ENCODE measurements around the gene TTL.
"Not testable (repeated sequence)": the region's sequence is repeated elsewhere in the genome, so short reads cannot be mapped to it uniquely, and the experiment has no call there.

The TTL gene

DNA sequence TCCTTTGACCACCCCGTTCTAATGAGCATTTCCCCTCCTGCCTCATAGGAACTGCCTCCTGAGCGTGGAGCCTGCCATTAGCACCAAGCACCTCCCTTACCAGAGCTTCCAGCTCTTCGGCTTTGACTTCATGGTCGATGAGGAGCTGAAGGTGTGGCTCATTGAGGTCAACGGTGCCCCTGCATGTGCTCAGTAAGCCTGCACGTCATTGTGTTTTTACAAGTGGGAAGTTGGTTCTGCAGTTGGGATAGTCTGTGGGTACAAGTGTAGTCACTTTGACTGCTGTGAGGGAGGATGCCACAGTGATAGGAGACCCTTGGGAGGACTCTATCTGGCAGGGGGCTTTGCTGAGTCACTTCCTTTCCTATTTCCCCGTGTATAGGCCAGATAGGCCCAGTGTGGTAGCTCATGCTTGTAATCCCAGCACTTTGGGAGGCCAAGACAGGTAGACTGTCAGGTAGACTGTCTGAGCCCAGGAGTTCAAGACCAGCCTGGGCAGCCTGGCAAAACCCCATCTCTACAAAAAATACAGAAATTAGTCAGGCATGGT is 38.4 kb downstream of the TTL start:
- no peak for DNase-seq (ENCODE audit: low spot score)

DNA sequence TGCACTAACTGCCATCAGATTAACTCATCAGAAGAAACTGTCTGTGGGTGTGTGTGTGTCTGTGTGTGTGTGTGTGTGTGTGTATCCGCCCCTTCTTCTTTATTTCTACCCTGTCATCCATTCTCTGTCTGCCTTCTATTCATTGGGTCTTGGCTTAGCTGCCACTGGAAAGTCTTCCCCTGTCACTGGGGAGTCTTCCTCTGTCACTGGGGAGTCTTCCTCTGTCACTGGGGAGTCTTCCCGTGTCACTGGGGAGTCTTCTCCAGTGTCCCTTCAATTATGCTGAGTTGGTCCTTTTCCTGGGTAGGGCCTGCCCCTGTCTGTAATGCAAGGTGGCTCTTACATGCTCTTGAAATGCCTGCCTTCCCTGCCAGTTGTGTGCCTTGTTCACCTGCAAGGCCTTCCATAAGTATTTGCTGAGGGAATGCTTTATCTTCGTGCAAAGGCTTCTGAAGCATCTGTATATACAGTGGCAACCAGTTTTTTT is 41.4 kb downstream of the TTL start:
- DNase-seq (ENCODE audit: low spot score): no peak

DNA sequence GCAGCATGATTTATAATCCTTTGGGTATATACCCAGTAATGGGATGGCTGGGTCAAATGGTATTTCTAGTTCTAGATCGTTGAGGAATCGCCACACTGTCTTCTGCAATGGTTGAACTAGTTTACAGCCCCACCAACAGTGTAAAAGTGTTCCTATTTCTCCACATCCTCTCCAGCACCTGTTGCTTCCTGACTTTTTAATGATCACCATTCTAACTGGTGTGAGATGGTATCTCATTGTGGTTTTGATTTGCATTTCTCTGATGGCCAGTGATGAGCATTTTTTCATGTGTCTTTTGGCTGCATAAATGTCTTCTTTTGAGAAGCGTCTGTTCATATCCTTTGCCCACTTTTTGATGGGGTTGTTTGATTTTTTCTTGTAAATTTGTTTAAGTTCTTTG is 42.3 kb downstream of the TTL start:
- DNase-seq (ENCODE audit: low spot score): not testable (repeated sequence)

DNA sequence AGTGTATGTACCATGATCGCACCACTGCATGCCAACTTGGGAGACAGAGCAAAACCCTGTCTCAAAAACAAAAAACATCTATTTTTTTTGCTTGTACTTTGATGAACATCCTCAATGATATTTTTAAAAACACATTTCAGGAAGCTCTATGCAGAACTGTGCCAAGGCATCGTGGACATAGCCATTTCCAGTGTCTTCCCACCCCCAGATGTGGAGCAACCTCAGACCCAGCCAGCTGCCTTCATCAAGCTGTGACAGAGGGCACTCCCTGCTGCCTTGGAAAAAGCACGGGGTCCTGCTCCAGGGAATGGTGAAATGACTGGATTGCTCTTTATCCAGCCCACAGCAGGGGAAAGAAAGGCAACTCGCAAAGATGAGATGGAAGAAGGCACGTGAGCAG is 46.6 kb downstream of the TTL start:
- no peak for DNase-seq (ENCODE audit: low spot score)

DNA sequence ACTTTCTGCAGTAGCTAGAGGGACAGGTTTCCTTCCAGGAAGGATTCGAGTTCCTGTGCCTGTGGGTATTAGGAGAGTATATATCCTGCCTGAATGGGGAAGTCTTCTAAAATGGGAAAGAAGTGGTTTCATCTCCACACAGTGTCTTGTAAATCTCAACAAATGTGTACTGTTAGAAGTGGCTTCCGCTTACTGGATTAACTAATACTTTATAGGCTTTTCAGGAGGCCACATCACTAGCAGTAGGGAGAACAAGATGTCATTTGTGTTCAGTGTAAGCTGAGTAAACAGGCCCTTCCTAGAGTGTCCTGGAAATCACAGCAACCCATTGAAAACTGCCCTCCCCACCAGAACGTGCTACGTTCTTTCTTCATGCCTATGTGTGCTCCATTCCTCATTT is 47.8 kb downstream of the TTL start:
- no peak for DNase-seq (ENCODE audit: low spot score)

DNA sequence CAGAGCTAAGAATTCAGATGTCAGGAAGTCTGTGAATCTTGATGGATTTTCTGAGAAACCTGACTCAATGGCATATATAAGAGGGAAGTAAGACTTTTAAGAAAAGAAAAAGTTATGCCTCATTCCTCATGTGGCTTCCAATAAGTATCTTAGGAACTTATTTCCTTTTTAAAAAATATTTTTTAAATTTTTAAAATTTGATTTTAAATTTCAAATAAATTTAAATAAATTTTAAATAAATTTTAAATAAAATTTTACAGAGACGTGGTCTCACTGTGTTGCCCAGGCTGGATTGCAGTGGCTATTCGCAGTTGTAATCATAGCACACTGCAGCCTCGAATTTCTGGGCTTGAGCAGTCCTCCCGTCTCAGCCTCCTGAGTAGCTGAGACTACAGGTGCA is 48.8 kb downstream of the TTL start:
- DNase-seq (ENCODE audit: low spot score): no peak

DNA sequence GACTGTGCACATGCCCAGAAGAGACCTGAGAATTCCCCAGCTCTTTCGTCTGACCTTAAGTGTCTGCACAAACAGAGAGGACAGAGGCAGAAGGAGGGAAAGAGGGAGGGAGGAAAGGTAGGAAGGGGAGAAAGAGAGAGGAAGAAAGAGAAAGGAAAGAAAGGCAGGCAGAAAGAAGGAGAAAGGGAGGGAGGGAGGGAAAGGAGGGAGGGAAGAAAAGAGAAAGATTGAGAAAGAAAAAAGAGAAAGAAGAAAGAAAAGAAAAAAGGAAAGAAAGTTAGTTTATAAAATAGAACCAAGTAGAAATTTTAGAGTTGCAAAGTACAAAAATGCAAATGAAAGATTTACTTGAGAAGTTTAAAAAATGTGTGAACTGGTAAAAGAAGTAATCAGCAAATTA is 52.9 kb downstream of the TTL start:
- DNase-seq (ENCODE audit: low spot score): no peak

DNA sequence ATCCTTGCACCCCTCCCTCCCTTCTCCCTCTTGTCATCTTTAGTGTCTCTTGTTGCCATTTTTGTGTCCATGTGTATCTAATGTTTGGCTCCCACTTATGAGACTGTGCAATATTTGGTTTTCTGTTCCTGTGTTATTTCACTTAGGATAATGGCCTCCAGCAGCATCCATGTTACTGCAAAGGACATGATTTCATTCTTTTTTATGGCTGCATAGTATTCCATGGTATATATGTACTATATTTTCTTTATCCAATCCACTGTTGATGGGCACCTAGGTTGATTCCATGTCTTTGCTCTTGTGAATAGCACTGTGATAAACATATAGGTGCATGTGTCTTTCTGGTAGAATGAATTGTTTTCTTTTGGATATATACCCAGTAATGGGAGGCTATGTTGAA is 54.7 kb downstream of the TTL start:
- not testable (repeated sequence) for DNase-seq (ENCODE audit: low spot score)

DNA sequence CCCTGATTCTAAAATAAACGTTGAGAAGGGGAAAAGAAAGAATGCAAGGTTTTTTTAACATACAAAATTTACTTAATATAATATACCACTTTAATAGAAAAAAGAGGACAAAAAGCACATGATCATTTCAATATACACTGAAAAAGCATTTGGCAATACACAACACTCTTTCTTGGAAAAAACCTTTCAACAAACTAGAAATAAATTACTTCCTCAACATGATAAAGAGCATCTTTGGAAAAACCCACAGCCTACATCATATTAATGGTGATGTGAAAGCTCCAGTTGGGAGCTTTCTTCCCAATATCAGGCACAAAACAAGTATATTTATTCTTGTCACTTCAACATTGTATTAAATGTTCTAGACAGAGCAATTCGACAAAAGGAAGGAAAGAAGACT is 57.4 kb downstream of the TTL start:
- DNase-seq (ENCODE audit: low spot score): no peak

DNA sequence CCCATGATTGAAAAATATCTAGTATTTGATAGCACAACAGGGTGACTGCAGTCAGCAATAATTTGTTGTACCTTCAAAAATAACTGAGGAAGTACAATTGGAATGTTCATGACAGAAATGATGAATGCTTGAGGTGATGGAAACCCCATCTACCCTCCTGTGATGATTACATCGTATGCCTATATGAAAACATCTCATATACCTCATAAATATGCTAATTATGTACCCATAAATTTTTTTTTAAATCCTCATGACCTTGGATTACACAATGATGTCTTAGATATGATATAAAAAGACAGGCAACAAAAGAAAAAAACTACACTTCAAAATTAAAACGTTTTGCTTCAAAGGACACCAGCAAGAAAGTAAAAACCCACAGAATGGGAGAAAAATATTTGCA is 59.0 kb downstream of the TTL start:
- DNase-seq (ENCODE audit: low spot score): no peak

DNA sequence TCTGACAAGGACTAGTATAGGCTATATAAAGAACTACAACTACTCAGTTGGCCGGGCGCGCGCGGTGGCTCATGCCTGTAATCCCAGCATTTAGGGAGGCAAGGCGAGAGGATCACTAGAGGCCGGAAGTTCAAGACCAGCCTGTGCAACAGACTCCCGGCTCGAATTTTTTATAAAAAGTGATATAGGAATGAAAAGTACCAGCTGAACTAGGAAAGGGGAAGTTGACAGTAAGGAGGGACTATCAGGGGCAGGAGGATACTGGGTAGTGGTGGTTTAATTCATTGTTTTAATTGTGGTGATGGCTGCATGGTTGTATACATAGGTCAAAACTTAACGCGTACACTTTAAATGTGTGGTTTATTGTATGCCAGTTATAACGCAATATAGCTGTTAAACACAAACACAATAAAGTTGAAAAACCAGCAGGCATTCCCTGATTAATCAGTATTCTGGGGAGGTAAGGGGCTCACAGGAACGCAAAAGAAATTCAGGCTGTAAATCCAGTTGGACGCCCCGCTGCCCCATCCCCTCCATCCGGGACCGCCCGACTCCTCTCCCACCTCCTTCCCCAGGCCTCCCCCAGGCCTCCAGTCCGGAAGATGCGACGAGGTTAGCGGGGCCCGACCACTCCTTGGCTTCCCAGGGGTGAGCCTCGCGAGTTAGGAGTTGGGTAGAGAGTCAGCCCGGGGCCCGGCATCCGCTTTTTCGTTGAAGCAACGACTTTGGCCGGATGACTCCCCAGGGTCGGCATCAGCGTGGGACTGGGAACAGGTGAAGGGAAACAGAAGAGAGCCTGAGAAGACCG is 59.6 kb downstream of the TTL start:
- peak; percentile 85 for DNase-seq (ENCODE audit: low spot score)

DNA sequence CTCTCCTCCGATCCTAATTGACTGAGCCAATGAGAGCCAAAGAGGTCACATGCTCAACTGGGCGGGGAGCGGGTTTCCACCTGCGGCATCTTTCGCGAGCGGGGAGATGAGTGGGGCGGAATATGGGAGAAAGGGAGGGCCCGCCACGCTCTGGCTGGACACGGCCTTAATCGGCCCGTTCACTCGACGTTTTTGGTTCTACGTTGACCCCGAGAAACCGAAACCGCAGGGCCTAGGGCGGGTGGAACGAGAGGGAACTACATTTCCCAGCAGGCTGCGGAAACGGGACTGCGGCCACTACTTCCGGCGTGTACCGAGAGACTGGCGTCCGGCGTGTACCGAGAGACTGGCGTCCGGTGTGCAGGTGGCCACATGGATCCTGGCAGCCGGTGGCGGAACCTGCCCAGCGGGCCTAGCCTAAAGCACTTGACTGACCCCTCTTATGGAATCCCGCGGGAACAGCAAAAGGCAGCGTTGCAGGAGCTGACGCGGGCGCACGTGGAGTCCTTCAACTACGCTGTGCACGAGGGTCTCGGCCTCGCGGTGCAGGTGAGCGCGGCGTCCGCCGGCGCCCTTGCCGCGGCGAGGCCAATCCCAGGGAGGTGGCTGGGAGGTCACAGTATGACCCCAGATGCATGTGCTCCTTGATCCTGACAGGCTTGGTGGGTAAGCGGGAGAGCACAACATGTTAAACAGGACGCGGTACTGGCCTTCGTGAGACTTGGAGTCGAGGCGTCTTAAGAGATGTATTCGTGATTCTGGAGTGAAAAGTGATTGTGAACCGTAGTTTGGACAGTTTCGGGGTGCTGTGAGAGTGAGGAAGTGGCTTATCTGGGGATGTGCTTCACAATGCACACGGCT is 60.4 kb downstream of the TTL start, which contains the start of gene POLR1B:
Gene POLR1B (plus strand): TSS at position 343 of the 861 bp plus-strand sequence. CDS start 30 bp downstream, at position 373.
- DNase-seq (ENCODE audit: low spot score): peak; percentile 89

DNA sequence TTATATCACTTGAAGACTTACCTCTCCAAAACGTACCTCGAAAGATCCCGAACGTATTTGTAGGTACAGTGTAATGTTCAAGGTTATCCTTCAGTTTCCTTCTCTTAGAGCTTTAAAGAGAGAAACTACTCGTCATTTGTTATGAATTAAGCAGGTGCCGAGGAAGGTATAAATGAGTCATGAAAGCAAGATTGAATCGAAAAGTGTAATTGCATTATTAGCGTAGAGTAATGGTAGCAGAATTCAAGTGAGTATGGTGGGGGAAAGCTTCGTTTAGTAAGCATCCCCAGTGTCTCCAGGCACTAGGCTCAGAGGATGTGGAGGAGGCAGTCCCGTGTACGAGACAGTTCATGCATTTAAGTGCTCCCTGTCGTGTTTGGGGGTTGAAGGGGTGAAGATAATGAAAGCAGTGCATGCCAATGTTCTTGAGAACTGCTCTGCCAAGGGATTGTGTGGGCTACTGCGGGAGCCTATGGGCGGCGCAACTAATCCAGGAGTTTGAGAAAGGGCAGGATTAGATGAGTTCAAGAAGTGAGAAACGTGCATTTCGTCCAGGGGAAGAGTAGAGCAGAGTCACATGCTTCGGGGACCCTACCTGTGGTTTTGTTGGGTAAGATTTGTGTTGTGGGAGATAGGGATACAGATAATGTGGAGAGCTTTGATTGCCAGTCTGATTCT is 61.2 kb downstream of the TTL start:
- DNase-seq (ENCODE audit: low spot score): peak; percentile 9

DNA sequence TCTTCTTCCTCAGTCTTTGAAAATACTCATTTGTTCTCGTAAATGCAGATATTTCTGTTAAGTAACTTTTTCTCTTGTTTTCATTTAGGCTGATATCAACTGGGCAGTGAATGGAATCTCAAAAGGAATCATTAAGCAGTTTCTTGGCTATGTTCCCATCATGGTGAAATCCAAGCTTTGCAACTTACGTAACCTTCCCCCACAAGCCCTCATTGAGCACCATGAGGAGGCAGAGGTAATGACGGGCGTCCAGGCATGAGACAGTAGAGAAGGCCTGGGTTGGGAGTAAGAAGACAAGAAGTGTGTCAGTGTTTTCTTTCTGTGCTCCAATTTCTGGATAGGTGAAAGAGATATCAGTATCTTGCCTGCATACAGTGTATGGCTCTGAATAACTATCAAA is 65.4 kb downstream of the TTL start:
- no peak for DNase-seq (ENCODE audit: low spot score)

DNA sequence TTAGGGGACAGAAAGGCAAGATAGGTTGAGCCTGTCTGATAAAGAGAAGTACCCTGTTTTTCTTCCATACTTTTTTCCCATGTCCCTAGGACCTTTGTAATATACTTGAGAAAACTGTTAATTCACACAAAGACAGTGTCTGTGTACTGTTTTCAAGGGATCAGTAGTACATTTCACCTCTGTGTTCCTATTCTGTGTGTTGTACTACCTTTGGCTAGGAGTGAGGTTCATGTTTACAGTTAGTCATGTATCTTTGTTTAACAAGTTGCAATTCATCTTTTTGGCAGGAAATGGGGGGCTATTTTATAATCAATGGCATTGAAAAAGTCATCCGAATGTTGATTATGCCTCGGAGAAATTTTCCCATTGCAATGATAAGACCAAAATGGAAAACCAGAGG is 67.0 kb downstream of the TTL start:
- DNase-seq (ENCODE audit: low spot score): no peak

DNA sequence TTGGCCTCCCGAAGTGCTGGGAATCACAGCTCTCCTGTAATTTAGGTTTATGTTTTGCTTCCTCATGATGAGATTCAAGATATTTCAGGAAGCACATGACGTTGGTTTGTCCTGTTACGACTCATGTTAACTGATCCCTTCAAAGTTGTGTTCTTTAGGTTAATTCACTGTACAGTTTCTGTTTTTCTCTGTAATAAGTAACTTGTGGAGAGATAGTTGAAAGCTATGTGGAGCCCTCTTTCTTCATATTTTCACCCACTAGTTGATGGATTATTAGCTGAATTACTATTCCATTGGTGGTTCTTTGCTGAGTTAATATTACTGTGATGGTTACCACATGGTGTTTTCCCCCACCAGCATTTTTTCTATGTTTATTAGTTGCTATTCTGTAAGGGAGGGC is 84.1 kb downstream of the TTL start:
- DNase-seq (ENCODE audit: low spot score): no peak

DNA sequence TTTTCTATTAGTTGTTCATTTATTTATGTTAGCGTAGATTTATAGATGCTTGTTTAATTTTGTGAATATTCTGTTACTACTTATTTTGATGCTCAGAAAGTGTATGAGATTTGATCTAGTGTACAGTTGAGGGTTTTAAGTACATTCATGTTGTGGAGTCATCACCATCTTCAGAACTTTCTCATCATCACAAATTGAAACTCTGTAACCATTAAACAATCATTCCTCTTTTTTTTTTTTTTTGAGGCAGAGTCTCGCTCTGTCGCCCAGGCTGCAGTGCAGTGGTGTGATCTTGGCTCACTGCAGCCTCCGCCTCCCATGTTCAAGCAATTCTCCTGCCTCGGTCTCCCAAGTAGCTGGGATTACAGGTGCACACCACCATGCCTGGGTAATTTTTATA is 84.6 kb downstream of the TTL start:
- DNase-seq (ENCODE audit: low spot score): not testable (repeated sequence)

DNA sequence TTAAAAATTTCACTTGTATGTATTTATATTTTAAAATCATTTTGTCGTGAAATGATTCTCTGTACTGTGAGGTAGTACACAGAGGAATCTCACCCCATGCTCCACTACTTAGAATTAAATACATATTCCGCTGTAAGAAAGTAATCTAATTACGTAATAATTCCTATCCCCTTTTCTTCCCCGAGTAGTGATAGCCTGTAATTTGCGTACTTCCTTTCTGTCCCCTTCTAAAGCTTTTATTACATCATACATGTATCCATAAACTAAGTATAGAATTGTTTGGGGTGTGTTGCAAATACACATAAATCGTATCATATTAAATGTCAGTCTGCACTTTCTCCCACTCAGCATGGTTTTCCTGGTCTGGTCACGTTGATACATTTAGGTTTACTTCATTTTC is 90.0 kb downstream of the TTL start:
- no peak for DNase-seq (ENCODE audit: low spot score)

DNA sequence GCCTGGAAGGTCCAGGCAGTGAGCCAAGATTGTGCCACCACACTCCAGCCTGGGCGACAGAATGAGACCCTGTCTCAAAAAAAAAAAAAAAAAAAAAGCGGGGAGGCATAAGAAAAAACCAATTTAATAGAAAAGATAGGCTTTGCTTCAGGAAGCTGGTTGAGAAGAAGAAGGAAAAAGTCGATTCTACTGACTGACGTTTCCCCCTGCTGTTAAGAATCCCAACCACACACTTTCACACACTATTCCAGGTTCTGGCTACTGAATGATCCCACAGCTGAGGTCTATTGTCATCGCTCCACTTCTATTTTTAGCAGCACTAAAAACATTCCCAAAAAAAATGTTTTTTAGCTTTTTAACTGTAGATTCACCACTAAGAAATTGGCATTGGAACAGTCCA is 95.8 kb downstream of the TTL start:
- no peak for DNase-seq (ENCODE audit: low spot score)

DNA sequence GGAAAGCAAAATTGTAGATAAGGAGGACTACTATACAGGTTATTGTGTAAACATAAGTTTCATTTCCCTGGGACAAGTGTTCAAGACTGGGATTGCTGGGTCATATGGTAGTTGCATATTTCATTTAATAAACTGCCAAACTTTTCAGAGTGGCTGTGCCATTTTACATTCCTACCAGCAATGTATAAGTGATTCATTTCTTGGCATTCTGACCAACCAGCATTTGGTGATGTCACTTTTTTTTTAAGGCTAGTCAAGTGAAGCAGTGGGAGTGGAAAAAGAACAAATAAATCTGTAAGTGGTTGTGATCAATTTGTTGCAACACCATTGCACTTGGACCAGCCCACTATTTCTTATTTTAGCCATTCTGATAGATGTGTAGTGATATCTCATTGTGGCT is 97.3 kb downstream of the TTL start:
- no peak for DNase-seq (ENCODE audit: low spot score)

DNA sequence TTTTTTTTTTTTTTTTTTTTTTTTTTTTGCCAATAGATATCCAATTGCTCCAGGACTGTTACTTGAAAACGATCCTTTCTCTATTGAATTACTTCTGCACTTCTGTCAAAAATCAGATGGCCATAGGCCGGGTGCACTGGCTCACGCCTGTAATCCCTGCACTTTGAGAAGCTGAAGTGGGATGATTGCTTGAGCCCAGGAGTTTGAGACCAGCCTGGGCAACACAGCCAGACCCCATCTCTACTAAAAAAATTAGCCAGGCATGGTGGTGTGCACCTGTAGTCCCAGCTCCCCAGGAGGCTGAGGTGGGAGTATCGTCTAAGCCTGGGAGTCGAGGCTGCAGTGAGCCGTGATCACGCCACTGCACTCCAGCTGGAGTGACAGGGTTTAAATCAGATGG is 98.1 kb downstream of the TTL start:
- DNase-seq (ENCODE audit: low spot score): no peak

DNA sequence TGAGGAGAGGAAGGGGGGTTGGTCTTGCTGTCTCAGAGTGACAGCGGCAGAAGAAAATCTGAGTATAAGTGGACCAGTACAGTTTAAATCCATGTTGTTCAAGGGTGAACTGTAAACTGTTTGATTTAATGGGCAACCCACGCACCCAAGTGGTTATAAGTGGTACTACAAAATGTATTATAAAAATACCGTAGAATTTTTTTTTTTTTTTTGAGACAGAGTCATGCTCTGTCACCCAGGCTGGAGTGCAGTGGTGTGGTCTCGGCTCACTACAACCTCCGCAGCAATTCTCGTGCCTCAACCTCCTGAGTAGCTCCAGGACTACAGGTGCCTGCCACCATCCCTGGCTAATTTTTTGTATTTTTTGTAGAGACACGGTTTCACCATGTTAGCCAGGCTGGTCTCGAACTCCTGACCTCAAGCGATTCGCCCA is 100.4 kb downstream of the TTL start:
- DNase-seq (ENCODE audit: low spot score): peak; percentile 70
